GM19328 (cell line): ENCODE data around the gene ADAD1.
A peak's percentile ranks its signal among the peaks of the same experiment; 100 is the strongest.
"Not testable (repeated sequence)": the region's sequence is repeated elsewhere in the genome, so short reads cannot be mapped to it uniquely, and the experiment has no call there.

Experiments
- ATAC-seq: cut with Tn5 transposase; IDR thresholded peaks from one replicate; pipeline ENCODE4 v1.9.1; 2021; ENCODE audit warnings: mild to moderate bottlenecking, moderate library complexity; ENCODE audit not compliant: unreplicated experiment

Gene ADAD1

GRCh38 chr4:122378711-122379110 lies at the start of gene ADAD1:
Gene ADAD1, plus strand, starts transcription at chr4:122379011. Its CDS starts 1,059 bp downstream, at chr4:122380070.
- ATAC-seq = no peak

GRCh38 chr4:122329876-122330565 lies 48.8 kb upstream of the ADAD1 start:
- no peak for ATAC-seq

GRCh38 chr4:122331195-122331594 lies 47.6 kb upstream of the ADAD1 start:
- ATAC-seq = no peak

GRCh38 chr4:122334828-122335227 lies 44.0 kb upstream of the ADAD1 start:
- ATAC-seq = no peak

- no peak for ATAC-seq
Observed at GRCh38 chr4:122341886-122342285, 36.9 kb upstream of the ADAD1 start.

GRCh38 chr4:122346036-122346435 lies 32.8 kb upstream of the ADAD1 start:
- ATAC-seq = no peak

- no peak for ATAC-seq
Observed at GRCh38 chr4:122346503-122346902, 32.3 kb upstream of the ADAD1 start.

- no peak for ATAC-seq
Observed at GRCh38 chr4:122356317-122356808, 22.4 kb upstream of the ADAD1 start.

- ATAC-seq = peak; percentile 51
Observed at GRCh38 chr4:122360754-122361153, 18.1 kb upstream of the ADAD1 start.

GRCh38 chr4:122364700-122365404 lies 14.0 kb upstream of the ADAD1 start:
- ATAC-seq = no peak

- not testable (repeated sequence) for ATAC-seq
Observed at GRCh38 chr4:122368786-122369185, 10.0 kb upstream of the ADAD1 start.

GRCh38 chr4:122377352-122377751 lies 1.5 kb upstream of the ADAD1 start:
- ATAC-seq = no peak

- no peak for ATAC-seq
Observed at GRCh38 chr4:122379239-122379638, 428 bp downstream of the ADAD1 start.

- ATAC-seq = no peak
Observed at GRCh38 chr4:122383341-122383740, 4.5 kb downstream of the ADAD1 start.

- ATAC-seq = no peak
Observed at GRCh38 chr4:122384245-122384644, 5.4 kb downstream of the ADAD1 start.

- no peak for ATAC-seq
Observed at GRCh38 chr4:122393276-122393675, 14.5 kb downstream of the ADAD1 start.

GRCh38 chr4:122403861-122404260 lies 25.1 kb downstream of the ADAD1 start:
- no peak for ATAC-seq

- no peak for ATAC-seq
Observed at GRCh38 chr4:122412547-122412946, 33.7 kb downstream of the ADAD1 start.

- ATAC-seq = no peak
Observed at GRCh38 chr4:122423246-122423645, 44.4 kb downstream of the ADAD1 start.

GRCh38 chr4:122431351-122431750 lies 52.5 kb downstream of the ADAD1 start:
- ATAC-seq = no peak

GRCh38 chr4:122434285-122434684 lies 55.5 kb downstream of the ADAD1 start:
- no peak for ATAC-seq

GRCh38 chr4:122450847-122451246 lies 72.0 kb downstream of the ADAD1 start:
- ATAC-seq = no peak
